GM19463 (cell line): ENCODE results near the gene ACTR6.
A peak's percentile ranks its signal among the peaks of the same experiment; 100 is the strongest.
"Not testable (repeated sequence)": the region's sequence is repeated elsewhere in the genome, so short reads cannot be mapped to it uniquely, and the experiment has no call there.

Source experiments
- ATAC-seq: cut with Tn5 transposase; IDR thresholded peaks from one replicate; pipeline ENCODE4 v1.9.1; 2021; ENCODE audit warnings: mild to moderate bottlenecking, moderate library complexity; ENCODE audit not compliant: unreplicated experiment

The ACTR6 gene

DNA sequence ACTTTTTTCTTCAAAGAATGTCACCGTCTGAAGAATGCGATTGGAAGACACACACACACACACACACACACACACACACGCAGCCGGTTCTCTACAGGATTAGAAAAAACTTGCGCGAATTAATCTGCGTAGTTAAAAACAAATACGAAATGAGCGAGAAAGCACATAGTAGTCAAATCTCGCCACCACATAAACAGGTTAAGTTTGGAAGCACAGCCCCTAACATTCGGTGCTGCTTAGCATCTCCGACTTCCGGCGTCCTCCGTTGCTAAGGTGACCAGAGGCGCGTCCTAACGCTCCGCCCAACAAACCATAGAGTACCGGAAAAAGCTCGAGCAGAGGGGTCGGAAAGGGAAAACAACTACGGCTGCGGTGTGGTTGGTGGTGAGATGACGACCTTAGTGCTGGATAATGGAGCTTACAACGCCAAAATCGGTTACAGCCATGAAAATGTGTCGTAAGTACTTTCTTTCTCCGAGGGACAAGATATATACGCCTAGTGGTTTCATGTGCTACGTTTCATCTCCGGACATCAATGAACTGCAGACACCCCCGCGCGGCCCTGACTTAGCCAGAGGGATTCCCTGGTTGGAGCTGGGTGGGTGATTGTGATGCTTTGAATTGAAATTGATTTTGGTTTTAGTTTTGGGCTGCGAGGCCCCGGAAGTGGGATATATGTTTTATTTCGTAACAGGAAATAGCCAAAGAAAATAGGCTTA is at the start of gene ACTR6:
Gene ACTR6 (plus strand): TSS at position 353 of the 719 bp plus-strand sequence. CDS start 37 bp downstream, at position 390.
- peak; percentile 84 for ATAC-seq

DNA sequence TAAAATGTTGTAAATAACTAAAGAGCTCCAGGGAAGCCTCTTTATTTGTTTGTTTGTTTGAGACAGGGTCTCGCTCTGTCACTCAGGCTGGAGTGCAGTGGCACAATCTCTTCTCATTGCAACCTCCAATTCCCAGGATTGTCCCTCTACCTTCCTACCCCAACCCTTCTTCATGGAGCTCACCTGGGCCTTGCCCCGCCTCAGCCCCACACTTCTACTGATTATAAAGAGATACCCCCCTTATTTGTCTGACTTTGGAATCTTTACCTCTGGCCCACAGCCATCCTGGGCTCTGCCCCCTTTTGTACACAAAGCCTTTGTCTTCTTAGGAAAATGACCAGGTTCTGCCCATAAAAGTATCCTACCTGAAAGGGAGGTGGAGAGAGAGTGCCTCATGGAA is 48.8 kb upstream of the ACTR6 start:
- no peak for ATAC-seq

DNA sequence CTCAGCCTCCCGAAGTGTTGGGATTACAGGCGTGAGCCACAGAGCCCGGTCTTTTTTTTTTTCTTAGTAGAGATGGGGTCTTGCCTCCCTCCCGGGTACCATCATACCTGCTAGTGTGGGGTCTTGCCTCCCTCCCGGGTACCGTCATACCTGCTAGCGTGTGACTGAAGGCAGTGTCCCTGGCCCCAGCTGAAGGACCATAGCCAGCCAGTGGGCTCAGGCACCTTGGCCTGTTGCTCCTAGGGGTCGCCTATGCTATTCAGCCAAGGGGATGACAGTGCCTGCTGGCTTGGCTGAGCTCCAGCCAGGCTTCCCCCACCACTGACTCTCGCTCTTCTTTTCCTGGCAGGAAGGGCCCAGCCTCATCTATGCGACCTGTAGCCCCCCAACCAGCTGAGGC is 47.5 kb upstream of the ACTR6 start:
- no peak for ATAC-seq

DNA sequence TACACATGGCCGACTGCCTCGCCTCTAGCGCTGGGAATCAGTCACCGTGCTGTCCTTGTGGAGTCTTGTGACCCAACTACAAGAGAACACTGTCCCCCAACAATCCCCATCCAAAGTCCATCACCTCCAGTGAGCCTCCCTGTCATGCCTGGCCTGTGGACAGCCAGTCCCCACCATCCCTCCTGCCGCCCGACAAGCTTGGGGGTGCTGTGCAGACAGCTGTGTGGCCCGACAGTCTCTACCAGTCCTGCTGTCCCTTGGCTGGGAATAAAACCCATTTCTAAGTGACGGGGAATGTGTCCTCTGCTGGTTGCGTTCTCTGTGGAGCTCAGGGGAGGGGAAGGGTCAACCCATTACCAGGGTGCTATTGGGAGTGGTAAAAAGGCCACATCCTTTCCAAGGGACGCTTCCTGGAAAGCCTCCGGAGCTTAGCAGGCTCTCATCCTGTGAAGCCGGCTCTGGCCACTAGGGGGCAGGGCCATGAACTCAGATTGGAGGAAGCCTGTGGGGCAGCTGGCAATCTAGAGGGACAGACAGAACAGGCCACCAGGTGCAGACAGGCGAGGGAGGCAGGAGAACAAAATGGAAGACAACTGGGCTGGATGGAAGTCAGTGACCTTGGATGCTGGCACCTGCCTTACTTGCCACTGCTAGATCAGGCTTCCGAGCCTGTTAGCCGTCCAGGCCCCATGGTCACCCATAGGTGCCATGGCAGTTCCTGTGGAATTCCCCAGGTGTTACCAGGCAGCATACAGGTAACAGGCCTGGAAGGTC is 46.0 kb upstream of the ACTR6 start:
- peak; percentile 78 for ATAC-seq

DNA sequence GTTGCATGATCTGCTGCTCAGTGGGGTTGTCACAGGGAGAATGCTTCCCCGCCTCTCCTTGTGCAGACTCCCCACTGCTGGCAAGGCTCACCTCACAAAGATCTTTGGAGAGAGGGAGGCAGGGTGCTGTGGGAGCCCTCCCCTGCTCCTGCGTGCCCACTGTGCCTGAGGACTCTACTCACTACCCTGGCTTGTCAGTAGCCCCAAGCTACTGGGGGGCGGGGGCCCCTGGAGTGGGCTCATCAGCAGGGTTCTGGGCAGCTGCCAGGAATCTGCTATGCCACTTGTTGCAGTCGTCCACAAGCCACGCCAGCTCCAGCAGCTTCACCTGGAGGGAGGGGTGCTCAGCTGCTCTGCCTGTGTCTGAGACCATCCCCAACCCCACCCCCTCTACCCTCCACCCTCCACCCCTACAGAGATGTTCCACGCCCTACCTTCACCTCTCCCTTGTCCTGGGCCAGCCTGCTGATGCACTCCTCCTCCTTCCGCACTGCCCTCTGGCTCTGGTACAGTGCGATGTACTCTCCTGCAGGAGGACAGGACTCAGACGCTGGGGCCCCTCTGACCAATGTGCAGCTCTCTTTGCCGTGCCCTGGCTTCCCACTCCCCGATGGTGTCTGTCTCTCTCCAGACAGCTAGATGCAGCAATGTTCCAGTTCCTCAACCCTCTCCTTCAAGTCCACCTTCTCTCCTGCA is 43.7 kb upstream of the ACTR6 start:
- ATAC-seq, result no peak

DNA sequence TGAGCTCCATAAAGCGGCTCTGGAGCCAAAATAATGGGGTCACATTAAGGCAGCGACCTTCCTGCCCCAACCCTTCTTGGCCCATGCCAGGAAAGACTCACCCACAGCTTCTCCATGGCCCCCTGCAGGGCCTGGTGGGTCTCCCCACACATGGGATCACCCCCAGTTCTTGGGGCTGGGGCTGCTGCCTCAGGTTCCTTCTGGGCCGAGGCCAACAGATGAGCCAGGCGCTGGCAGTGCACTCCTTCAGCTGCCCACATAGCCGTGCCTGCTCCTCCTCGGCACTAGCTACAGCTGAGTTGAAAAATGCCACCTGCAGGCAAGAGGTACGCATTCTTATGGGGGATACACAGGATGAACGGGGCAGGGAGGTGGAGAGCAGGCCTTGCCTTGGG is 43.2 kb upstream of the ACTR6 start:
- no peak for ATAC-seq

DNA sequence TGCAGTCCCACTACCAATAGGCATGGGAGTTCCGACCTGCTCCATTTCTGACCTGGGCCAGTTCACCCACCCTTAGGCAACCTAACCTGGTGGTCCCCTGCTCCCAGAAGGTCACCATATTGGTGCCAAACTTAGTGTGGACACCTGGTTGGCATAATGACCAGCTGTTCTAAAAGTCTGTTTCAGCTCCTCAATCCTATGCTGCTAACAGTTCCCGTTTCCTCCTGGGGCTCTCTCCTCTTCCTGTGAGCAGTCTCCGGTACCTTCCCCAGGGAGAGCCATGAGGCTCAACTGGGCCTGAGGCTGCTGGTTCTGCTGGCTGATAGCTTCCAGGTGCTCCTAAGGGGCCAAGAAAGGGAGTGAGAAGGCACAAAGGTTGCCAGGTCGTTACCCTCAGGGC is 42.1 kb upstream of the ACTR6 start:
- ATAC-seq, result no peak

DNA sequence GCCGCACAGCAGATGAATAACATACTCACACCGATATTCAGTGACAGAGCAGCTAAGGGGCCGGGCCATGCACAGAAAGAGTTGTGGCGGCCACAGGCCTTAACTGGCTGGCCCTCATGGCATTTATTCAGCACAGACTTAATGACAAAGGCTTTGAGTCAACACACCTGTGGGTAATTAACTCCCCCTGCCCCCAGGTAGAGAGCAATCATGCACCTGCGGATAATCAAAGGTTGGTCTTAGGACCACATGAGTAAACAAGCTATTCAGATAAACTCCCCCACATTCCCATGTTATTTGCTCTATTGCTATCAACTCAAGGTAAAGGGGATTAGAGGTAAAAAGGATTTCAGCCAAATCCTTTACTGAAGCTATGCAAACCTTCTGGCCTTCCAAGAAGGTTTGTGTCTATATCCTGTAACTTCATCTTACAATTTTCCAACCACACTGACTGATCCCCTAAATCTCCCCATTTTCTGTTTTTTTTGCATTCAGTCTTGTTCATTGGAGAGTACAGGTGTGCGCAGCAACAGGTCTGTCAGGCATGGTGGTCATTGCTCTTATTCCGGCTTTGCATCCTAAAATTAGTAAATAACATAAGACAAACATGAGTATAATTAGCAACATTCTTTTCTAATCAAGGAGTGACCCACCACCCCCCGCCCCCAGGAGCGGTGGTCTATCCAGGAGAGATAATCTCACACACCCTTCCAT is 41.1 kb upstream of the ACTR6 start:
- ATAC-seq, result no peak

DNA sequence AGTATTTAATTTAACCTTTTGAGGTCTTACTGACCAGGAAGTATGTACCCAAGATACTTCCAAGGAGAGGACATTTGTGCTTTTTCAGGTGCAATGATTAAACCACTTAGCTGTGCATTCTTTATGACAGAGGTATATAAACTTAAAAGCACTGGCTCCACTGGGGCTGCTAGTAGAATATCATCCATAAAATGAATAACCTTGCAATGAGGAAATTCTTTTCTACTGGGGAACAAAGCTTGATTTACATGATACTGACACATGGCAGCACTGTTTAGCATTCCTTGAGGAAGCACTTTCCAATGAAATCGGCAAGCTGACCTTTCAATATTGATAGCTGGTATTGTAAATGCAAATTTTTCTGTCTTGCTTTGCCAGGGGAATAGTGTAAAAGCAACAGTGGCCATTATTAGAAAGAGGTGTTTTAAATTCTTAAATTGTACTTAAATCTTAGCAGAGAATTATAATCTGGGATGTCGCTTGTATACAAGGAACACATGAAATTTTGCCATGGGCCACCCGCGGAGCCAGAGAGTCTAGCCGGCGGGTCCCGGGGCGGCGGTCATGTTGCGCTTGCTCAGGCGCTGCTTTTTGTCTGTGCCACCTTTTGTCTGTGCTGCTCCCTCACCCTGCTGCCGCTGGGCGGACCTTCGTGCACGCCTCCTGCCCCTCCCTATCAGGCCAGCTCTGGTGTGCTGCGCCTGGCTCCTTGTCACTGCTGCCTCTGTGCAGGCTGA is 37.0 kb upstream of the ACTR6 start:
- peak; percentile 100 for ATAC-seq

DNA sequence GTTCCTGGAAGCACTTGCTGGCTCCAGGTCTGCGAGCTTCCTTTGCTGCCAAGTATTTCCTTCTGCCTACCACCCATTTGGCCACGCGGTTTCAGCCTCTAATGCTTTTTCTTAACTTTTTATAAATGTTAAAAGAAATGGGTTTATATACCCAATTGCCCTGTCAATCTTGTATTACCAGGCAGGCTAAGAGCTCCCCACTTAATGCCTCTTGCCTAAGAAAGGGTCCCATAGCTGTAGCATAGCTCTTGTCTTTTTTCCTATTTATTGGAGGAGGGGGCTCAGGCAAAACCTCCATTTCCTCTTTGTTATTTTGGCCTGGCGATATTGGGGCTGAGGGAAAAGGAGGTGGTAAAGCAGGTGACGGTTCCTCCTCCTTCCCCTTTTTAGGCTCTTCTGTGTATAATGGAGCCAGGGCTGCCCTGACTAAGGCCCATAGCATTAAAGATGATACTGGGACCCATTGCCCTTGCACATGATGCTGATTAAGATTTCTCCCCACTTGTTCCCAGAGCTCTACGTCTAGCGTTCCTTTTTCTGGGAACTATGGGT is 36.4 kb upstream of the ACTR6 start:
- ATAC-seq, result peak; percentile 4

DNA sequence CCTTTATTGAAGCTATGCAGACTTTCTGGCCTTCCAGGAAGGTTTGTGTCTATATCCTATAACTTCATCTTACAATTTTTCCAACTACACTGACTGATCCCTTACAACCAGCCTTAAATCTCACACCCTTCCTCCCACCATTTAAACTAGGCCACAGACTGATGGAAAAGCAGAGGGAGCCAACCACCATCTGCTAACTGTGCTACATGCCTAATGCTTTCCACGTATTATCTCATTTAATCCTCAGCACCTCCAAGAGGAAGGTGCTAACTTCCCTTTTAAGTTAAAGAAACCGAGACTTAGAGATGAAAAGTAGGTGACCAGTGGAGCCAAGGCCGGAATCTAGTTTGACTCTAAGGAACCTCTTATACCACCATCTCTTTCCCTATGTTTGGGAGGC is 35.3 kb upstream of the ACTR6 start:
- no peak for ATAC-seq

DNA sequence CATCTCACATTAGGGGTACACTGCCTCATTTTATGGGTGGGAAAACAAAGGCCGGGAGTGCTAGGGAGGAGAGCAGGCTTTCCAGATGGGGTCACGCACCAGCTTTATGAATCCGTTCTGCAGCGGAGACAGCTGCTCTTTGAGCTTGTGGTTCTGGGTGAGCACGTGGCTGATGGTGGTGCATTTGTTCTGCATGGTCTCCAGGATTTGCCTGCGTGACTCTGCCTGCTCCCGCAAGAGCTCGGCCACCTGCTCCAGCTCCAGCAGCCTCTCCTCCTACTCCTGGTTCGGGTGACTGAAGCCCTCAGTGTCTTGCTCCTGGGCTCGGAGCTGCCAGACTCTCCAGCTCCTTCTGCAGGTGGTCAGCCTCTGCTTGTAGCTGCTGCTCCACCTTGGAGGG is 34.4 kb upstream of the ACTR6 start:
- ATAC-seq, result no peak

DNA sequence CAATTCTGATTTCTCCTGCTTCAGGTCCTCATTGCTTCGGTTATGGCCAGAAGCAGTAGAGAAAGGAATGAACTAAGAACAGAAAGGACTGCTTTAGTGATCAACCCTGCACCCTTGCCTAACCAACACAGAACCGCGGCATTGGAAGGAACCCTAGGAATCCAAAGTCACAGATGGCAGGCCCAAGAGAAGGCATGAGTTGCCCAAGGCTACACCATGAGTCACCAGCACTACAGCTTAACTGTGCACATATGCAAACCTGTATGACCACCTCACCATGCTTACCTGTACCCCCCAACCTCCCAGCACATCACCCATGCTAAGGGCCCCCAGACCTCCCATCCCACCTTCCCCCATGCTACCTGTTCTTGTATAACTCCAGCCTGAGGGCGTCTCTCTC is 32.1 kb upstream of the ACTR6 start:
- ATAC-seq, result no peak

DNA sequence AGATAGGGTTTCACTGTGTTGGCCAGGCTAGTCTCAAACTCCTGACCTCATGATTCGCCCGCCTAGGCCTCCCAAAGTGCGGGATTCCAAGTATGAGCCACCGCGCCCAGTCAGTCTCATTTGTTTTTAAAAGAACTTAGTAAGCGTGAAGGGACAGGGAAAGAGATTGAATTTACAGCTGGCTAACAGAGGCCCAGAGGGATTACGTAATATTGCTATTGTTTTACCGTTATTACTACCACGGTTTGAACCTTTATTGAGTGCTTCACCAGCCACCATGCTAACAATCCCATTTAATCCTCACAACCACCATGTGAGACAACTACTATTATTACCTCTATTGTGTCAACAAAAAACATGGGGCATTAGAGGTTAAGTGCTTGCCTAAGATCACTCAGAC is 31.3 kb upstream of the ACTR6 start:
- ATAC-seq, result no peak

DNA sequence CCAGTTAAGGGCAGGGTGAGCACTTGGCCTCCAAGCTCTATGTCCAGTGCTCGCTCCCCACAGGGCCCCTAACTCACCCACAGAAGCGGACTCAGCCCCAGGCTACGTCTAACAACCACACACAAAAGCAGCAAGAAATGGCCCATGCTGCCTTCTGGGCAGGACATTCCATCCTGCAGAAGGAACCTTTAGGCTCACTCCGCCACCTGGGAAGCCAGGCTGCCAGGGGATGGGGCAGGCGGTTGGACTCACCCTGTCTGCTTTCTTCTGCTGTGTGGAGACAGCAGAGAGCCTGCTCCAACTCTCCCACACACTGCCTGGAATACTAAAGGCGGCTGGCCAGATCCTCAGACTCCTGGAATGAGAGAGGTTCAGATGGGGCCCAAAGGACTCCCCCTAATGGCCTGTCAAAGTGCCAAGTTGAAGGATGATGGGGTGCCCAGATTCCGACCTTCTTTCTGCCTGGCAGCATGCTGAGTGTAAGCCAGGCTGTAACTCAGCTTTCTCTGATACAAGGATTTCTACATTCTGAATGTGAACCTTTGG is 30.2 kb upstream of the ACTR6 start:
- ATAC-seq, result no peak

DNA sequence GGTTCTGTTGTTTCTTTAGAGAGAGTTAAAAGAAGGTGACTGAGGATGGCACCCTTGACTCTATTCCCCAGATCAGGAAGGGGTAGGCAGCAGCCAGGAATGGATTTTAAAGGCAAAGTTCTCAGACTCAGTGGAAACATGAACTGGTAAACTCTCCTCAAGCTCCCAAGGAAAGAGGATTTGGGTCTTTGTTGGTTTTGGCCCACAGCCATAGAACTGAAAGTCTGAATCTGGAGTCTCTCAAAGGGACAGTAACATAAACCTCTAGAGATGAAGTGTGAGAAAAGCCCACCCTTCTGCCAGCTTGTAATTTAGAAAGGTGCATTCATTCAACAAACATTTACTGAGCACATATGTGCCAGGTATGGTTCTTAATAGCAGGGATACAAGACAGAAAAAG is 29.4 kb upstream of the ACTR6 start:
- ATAC-seq, result no peak

DNA sequence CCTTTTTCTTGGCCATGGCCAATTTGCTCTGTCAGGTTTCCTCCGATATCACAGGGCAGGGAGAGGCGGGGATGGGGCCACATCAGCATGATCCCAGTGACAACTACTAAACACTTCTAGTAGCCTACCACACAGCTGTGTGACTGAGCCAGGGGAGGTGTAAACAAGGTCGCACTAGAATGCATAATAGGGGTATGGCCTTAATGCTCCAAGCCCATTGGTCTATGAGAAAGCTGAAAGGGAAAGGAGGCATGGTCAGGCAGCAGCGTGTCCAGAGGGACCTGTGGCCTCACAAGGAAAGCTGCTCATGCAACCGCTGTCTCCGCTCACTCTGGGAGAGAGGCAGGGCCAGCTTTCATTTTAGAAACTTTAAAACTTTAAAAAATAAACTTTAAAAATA is 27.5 kb upstream of the ACTR6 start:
- no peak for ATAC-seq

DNA sequence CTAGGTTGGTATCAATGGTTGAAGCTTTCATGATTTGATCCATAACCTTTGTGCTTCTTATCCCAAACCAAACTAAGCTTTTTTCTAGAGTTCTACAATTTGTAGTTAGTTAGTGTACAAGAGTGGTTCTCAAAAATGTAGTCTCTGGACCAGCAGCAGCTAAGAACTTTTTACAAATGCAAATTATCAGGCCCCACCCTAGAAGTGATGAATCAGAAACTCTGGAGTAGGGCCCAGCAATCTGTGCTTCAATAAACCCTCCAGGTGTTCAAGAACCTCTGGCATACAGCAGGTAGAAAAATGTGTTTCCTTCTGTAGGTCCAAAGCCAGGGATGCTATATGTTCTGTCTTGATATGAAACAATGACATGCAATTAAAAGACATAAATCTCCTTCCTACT is 26.1 kb upstream of the ACTR6 start:
- ATAC-seq, result no peak

DNA sequence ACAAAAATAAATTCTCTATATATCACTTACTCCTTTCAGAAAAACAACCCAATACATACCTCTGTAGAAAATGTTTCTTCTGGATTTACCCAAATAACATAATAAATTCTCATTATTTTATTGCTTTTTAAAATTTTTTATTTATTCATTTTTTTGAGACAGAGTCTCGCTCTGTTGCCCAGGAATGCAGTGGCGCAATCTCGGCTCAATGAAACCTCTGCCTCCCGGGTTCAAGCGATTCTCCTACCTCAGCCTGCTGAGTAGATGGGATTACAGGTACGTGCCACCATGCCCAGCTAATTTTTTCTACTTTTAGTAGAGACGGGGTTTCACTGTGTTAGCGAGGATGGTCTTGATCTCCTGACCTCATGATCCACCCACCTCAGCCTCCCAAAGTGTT is 24.1 kb upstream of the ACTR6 start:
- not testable (repeated sequence) for ATAC-seq

DNA sequence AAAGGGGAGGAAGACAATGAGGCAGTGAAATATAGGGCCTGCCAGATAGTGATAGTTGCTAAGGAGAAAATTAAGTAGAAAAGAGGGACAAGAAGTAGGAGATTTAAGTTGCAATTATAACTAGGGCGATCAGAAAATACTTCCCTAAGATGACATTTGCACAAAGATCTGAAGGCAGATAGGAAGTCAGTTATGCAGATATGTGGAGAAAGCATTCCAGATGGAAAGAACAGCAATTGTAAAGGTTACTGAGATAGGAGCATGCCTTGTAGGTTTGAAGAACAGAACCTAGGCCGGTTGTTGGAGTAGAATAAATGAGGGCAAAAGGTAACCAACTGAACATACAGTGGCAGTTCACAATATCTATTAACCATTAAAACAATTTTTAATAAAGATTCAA is 21.4 kb upstream of the ACTR6 start:
- no peak for ATAC-seq
